ENCODE data around the gene B9D1. TPM values are rescaled to one million over a fixed set of nuclear protein-coding genes. Genes with fewer than 3 reads are reported as not detected.

The B9D1 gene
- total RNA-seq, 3 donors from 2014 or later (not counting 1 experiment from before 2014, with no cell fraction given) = 3.1 to 7.5 (median 3.7) TPM

GRCh38 chr17:19402171-19402570, 39.6 kb upstream of the B9D1 start:
- Mint-ChIP-seq H3K4me1 (peaks cover 5 to 6% of the 10 kb centered on the region in 2 donors), H3K27ac (no peak overlapping the region), H3K36me3 (no peaks in the 10 kb centered on the region), H3K9me3 (no peaks in the 10 kb centered on the region), H3K27me3 (ENCODE audit: low read depth in 2 of 2) (no peaks in the 10 kb centered on the region), H3K4me3 (no peak overlapping the region)
- Histone ChIP-seq H3K36me3 (ENCODE audit: control insufficient read depth, insufficient read depth, low read length) (no peaks in the 10 kb centered on the region), H3K27ac (ENCODE audit: low read length) (no peak overlapping the region), H3K27me3 (ENCODE audit: control insufficient read depth, insufficient read depth, low read length) (no peaks in the 10 kb centered on the region), H3K9me3 (ENCODE audit: control insufficient read depth, insufficient read depth, low read length) (no peaks in the 10 kb centered on the region), H3K4me3 (ENCODE audit: low read length) (no peak overlapping the region), H3K4me1 (ENCODE audit: control insufficient read depth, insufficient read depth, low read length) (no peaks in the 10 kb centered on the region)
- 91% methylated on average over 1 of the region's 1 CpG for WGBS (ENCODE audit: insufficient coverage)
- no peak for TF ChIP-seq CTCF (IDR thresholded peaks at IDR 0.05)
- ATAC-seq = no peak
- intact Hi-C loops (cut with micrococcal nuclease) = no loop called here
- DNase-seq = no peak

- no peak overlapping the region for H3K27ac Mint-ChIP-seq
- no peak overlapping the region for H3K4me3 Mint-ChIP-seq
- H3K27me3 Mint-ChIP-seq (ENCODE audit: low read depth in 2 of 2) = peaks cover 0 to 4% of the 10 kb centered on the region in 2 donors
- Histone ChIP-seq H3K27ac (ENCODE audit: low read length) (no peak overlapping the region), H3K27me3 (ENCODE audit: control insufficient read depth, insufficient read depth, low read length) (no peaks in the 10 kb centered on the region), H3K4me1 (ENCODE audit: control insufficient read depth, insufficient read depth, low read length) (no peaks in the 10 kb centered on the region), H3K36me3 (ENCODE audit: control insufficient read depth, insufficient read depth, low read length) (no peaks in the 10 kb centered on the region), H3K4me3 (ENCODE audit: low read length) (no peak overlapping the region), H3K9me3 (ENCODE audit: control insufficient read depth, insufficient read depth, low read length) (no peaks in the 10 kb centered on the region)
- ATAC-seq (no peak), DNase-seq (no peak)
- H3K9me3 Mint-ChIP-seq = no peaks in the 10 kb centered on the region
- 85% methylated on average over 8 of the region's 8 CpGs for WGBS (ENCODE audit: insufficient coverage)
- H3K4me1 Mint-ChIP-seq = peaks cover 5 to 6% of the 10 kb centered on the region in 2 donors
- intact Hi-C loops (cut with micrococcal nuclease) = no loop called here
- no peak for TF ChIP-seq CTCF (IDR thresholded peaks at IDR 0.05)
- no peaks in the 10 kb centered on the region for H3K36me3 Mint-ChIP-seq
These were observed 38.9 kb upstream of the B9D1 start for GRCh38 chr17:19401321-19402010.

GRCh38 chr17:19399750-19400450, 37.4 kb upstream of the B9D1 start:
- 75% methylated on average over 3 of the region's 3 CpGs for WGBS (ENCODE audit: insufficient coverage)

More at GRCh38 chr17:19399750-19400450, 37.4 kb upstream of the B9D1 start:
- H3K4me1 ChIP-seq (ENCODE audit: control insufficient read depth, insufficient read depth, low read length) = no peaks in the 10 kb centered on the region
- intact Hi-C loops (cut with micrococcal nuclease) = no loop called here
- no peaks in the 10 kb centered on the region for H3K36me3 ChIP-seq (ENCODE audit: control insufficient read depth, insufficient read depth, low read length)
- no peaks in the 10 kb centered on the region for H3K9me3 Mint-ChIP-seq
- DNase-seq = no peak
- no peak overlapping the region for H3K27ac Mint-ChIP-seq
- H3K4me1 Mint-ChIP-seq = peaks cover 5 to 6% of the 10 kb centered on the region in 2 donors
- H3K4me3 Mint-ChIP-seq = no peak overlapping the region
- no peaks in the 10 kb centered on the region for H3K27me3 ChIP-seq (ENCODE audit: control insufficient read depth, insufficient read depth, low read length)
- peaks cover 0 to 4% of the 10 kb centered on the region in 2 donors for H3K27me3 Mint-ChIP-seq (ENCODE audit: low read depth in 2 of 2)
- no peak for ATAC-seq
- H3K9me3 ChIP-seq (ENCODE audit: control insufficient read depth, insufficient read depth, low read length) = no peaks in the 10 kb centered on the region
- H3K4me3 ChIP-seq (ENCODE audit: low read length) = no peak overlapping the region
- TF ChIP-seq CTCF (IDR thresholded peaks at IDR 0.05) = no peak
- H3K36me3 Mint-ChIP-seq = no peaks in the 10 kb centered on the region
- no peak overlapping the region for H3K27ac ChIP-seq (ENCODE audit: low read length)

All from natural killer cell (primary cell).